Mesothelial cell of epicardium (in vitro differentiated cells): ENCODE data around the gene SLC2A4RG. TPM values are rescaled to one million over a fixed set of nuclear protein-coding genes. Genes with fewer than 3 reads are reported as not detected.

Source experiments
- DNase-seq, 2 experiments: peaks; one replicate each; pipeline ENCODE4 v3.0.0; 2021; ENCODE audit warnings: low spot score in 2 of 2; ENCODE audit not compliant: unreplicated experiment in 2 of 2
- H3K27ac Mint-ChIP-seq: 2 replicates; pipeline ENCODE4 v1.8.0; 2021; ENCODE audit warnings: mixed read lengths
- H3K27me3 Mint-ChIP-seq: 2 replicates; pipeline ENCODE4 v1.8.0; 2021; ENCODE audit warnings: low read depth, mixed read lengths
- H3K36me3 Mint-ChIP-seq: 2 replicates; pipeline ENCODE4 v1.8.0; 2021; ENCODE audit warnings: mixed read lengths
- H3K4me1 Mint-ChIP-seq: 2 replicates; pipeline ENCODE4 v1.8.0; 2021; ENCODE audit warnings: mixed read lengths
- H3K4me3 Mint-ChIP-seq: 2 replicates; pipeline ENCODE4 v1.8.0; 2021; ENCODE audit warnings: mild to moderate bottlenecking, moderate library complexity, mixed read lengths
- H3K9me3 Mint-ChIP-seq: 2 replicates; pipeline ENCODE4 v1.8.0; 2021; ENCODE audit warnings: mixed read lengths
- CTCF ChIP-seq: fragments of 200-600 bp; sonication (generic); IDR thresholded peaks from one replicate; pipeline ENCODE4 v1.5.0; 2021; ENCODE audit warnings: antibody characterized with exemption; ENCODE audit not compliant: unreplicated experiment
- total RNA-seq: library from RNA; stranded (reverse); gene quantifications from 3 replicates; pipeline ENCODE4 v1.2.1, GENCODE V29; 2021

Gene SLC2A4RG
- total RNA-seq, 1 donor from 2014 or later = 122 TPM

GRCh38 chr20:63783970-63784369 lies 44.4 kb downstream of the SLC2A4RG start:
- Mint-ChIP-seq H3K36me3 (no peaks in the 10 kb centered on the region), H3K27me3 (no peaks in the 10 kb centered on the region), H3K27ac (no peak overlapping the region), H3K4me1 (no peaks in the 10 kb centered on the region), H3K4me3 (no peak overlapping the region), H3K9me3 (no peaks in the 10 kb centered on the region)
- DNase-seq = no peak
- no peak for TF ChIP-seq CTCF

- no peaks in the 10 kb centered on the region for H3K9me3 Mint-ChIP-seq
- no peaks in the 10 kb centered on the region for H3K36me3 Mint-ChIP-seq
- no peak overlapping the region for H3K27ac Mint-ChIP-seq
- no peaks in the 10 kb centered on the region for H3K4me1 Mint-ChIP-seq
- H3K27me3 Mint-ChIP-seq = no peaks in the 10 kb centered on the region
- H3K4me3 Mint-ChIP-seq = no peak overlapping the region
- no peak for DNase-seq
- TF ChIP-seq CTCF = no peak
These were observed 46.1 kb downstream of the SLC2A4RG start for GRCh38 chr20:63785691-63786131.

- Mint-ChIP-seq H3K4me3 (no peak overlapping the region), H3K4me1 (no peaks in the 10 kb centered on the region), H3K36me3 (no peaks in the 10 kb centered on the region), H3K27me3 (no peaks in the 10 kb centered on the region), H3K9me3 (no peaks in the 10 kb centered on the region), H3K27ac (no peak overlapping the region)
- no peak for TF ChIP-seq CTCF
- DNase-seq = no peak
These were observed 47.7 kb downstream of the SLC2A4RG start for GRCh38 chr20:63787302-63787701.

- H3K9me3 Mint-ChIP-seq = no peaks in the 10 kb centered on the region
- no peaks in the 10 kb centered on the region for H3K27me3 Mint-ChIP-seq
- DNase-seq = no peak
- no peaks in the 10 kb centered on the region for H3K36me3 Mint-ChIP-seq
- TF ChIP-seq CTCF = no peak
- H3K4me1 Mint-ChIP-seq = no peaks in the 10 kb centered on the region
- H3K27ac Mint-ChIP-seq = no peak overlapping the region
- H3K4me3 Mint-ChIP-seq = no peak overlapping the region
These were observed 48.2 kb downstream of the SLC2A4RG start for GRCh38 chr20:63787749-63788148.

- H3K27me3 Mint-ChIP-seq = no peaks in the 10 kb centered on the region
- no peaks in the 10 kb centered on the region for H3K4me1 Mint-ChIP-seq
- H3K27ac Mint-ChIP-seq = no peak overlapping the region
- no peak overlapping the region for H3K4me3 Mint-ChIP-seq
- TF ChIP-seq CTCF = no peak
- no peaks in the 10 kb centered on the region for H3K36me3 Mint-ChIP-seq
- no peak for DNase-seq
- H3K9me3 Mint-ChIP-seq = no peaks in the 10 kb centered on the region
These were observed 50.4 kb downstream of the SLC2A4RG start for GRCh38 chr20:63789836-63790571.
